ENCODE measurements around the gene ACBD4. TPM values are rescaled to one million over a fixed set of nuclear protein-coding genes. Genes with fewer than 3 reads are reported as not detected.

The ACBD4 gene
- total RNA-seq, 1 experiment from 2014 or later = 21.2 TPM

DNA sequence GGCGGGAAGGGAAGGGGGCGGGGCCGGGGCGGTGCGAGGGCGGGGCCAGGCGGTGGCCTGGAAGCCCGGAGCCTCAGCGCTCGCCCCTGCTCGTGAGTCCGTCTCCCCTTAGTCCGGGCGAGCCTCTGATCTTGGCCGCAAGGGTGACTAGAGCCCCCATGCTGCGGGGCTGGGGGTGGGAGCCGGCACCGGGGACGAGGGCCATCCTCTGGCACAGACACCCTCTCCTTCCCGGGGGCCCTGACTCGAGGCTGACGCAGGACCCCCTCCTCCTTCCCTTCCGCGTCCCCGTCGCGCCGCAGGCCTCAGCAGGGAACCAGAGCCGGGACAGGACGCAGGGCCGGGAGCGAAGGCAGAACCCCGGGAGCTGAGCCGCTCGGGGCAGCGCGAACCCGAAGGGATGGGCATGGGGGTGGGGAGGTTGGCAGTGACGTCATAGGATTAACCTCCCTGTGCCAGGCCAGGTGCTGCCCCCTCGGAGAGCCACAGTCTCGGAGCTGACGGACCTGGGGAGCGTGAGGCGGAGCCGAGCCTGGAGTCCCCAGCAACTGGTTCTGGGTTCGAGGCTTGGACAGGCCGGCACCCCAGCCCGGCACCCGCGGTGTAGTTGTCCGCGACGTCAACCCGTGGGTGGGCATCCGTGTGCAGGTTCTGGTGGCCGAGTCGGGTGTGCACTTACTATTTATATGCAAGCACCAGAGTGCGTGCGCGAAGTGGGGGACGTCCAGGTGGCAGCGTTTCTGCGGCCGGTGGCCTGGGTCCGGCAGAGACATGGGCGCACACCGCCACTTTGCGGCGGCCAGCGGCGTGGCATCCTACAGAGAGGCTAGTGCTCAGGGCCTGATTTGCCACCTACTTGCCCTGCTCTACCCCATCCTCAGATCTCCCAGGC is 2.7 kb upstream of the ACBD4 start:
- peak; percentile 89 to 91 for DNase-seq
- TSS peak; percentile 15 for BruUV-seq (replicated peaks)
- peaks cover 38% of the 10 kb centered on the region for H3K36me3 Mint-ChIP-seq (ENCODE audit: insufficient read depth, unreplicated experiment)

DNA sequence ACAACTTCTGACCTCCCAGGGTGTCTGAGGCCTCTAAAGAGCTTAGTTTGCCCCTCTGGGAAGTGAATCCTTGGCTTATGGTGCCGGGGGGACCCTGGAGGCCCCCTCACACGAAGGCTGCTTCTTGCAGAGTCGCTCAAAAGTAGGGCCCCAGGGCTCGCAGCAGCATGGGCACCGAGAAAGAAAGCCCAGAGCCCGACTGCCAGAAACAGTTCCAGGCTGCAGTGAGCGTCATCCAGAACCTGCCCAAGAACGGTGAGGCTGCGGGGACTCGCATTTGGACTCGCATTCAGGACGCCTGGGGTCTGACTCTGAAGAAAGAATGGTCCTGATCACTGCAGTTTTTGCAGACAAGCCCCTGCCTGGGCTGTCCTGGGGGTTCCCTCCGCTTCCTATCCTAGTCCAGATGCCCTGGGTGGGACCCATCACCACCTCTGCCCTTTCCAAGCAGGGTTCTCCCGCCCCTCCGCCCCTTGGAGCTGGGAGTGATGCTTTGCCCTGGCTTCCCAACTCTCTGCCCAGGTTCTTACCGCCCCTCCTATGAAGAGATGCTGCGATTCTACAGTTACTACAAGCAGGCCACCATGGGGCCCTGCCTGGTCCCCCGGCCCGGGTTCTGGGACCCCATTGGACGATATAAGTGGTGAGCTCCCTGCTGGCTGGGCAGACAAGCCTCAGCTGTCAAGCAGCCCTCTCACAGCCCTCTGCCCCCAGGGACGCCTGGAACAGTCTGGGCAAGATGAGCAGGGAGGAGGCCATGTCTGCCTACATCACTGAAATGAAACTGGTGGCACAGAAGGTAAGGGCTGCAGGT is 698 bp downstream of the ACBD4 start:
- no peaks in the 10 kb centered on the region for H3K27me3 Mint-ChIP-seq (ENCODE audit: insufficient read depth, unreplicated experiment)
- CTCF ChIA-PET = interaction anchor here (0.6 to 3.2 kb wide), 71 partner anchors 8 to 373 kb away, joined by 3 to 230 read pairs (median 5); partner anchors contain the start of genes C1QL1, HEXIM1, HEXIM2 and MAP3K14
- H3K4me1 ChIP-seq = peaks cover 11% of the 10 kb centered on the region; the same call in 1 of the 2 replicates

More for the DNA sequence above, 2.7 kb upstream of the ACBD4 start:
- Mint-ChIP-seq H3K4me3 (ENCODE audit: unreplicated experiment) (peak overlapping the region; percentile 83), H3K4me1 (ENCODE audit: low read depth, unreplicated experiment) (peaks cover 27% of the 10 kb centered on the region), H3K9me3 (ENCODE audit: unreplicated experiment) (no peaks in the 10 kb centered on the region), H3K27ac (ENCODE audit: unreplicated experiment) (peak overlapping the region; percentile 75), H3K27me3 (ENCODE audit: insufficient read depth, unreplicated experiment) (no peaks in the 10 kb centered on the region)
- Histone ChIP-seq H3K9me3 (no peaks in the 10 kb centered on the region), H3K27me3 (replicated peaks; ENCODE audit: control insufficient read depth, insufficient read depth, low read length) (no peaks in the 10 kb centered on the region), H3K4me3 (ENCODE audit: low read depth, low read length) (peak overlapping the region; percentile 85), H3K4me1 (peaks cover 43% of the 10 kb centered on the region), H3K36me3 (ENCODE audit: control insufficient read depth, insufficient read depth, low read length) (peaks cover 1% of the 10 kb centered on the region; the same call in 1 of the 2 replicates)
- intact Hi-C loops (cut with micrococcal nuclease; ENCODE audit: unreplicated experiment) = loop anchor here (1.0 to 10.0 kb wide), 4 partner anchors 24 to 358 kb away; no protein-coding TSS in a partner anchor
- CTCF ChIA-PET = interaction anchor here (0.6 to 1.0 kb wide), 9 partner anchors 15 to 1125 kb away, joined by 3 to 8 read pairs (median 5); no protein-coding TSS in a partner anchor
- TF ChIP-seq, protein P1, sequence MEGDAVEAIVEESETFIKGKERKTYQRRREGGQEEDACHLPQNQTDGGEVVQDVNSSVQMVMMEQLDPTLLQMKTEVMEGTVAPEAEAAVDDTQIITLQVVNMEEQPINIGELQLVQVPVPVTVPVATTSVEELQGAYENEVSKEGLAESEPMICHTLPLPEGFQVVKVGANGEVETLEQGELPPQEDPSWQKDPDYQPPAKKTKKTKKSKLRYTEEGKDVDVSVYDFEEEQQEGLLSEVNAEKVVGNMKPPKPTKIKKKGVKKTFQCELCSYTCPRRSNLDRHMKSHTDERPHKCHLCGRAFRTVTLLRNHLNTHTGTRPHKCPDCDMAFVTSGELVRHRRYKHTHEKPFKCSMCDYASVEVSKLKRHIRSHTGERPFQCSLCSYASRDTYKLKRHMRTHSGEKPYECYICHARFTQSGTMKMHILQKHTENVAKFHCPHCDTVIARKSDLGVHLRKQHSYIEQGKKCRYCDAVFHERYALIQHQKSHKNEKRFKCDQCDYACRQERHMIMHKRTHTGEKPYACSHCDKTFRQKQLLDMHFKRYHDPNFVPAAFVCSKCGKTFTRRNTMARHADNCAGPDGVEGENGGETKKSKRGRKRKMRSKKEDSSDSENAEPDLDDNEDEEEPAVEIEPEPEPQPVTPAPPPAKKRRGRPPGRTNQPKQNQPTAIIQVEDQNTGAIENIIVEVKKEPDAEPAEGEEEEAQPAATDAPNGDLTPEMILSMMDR (IDR thresholded peaks at IDR 0.05; ENCODE audit: insufficient read depth in 1 of 2, low read depth in 1 of 2, low read length in 1 of 2, severe bottlenecking in 1 of 2, unreplicated experiment in 1 of 2) = peak; percentile 90 to 95
- POLR2A ChIA-PET = no interaction called here

More for the DNA sequence above, 698 bp downstream of the ACBD4 start:
- BruUV-seq (replicated peaks) = TSS peak; percentile 46
- H3K4me1 Mint-ChIP-seq (ENCODE audit: low read depth, unreplicated experiment) = peaks cover 3% of the 10 kb centered on the region
- TF ChIP-seq, protein P1 (IDR thresholded peaks at IDR 0.05; ENCODE audit: insufficient read depth in 1 of 2, low read depth in 1 of 2, low read length in 1 of 2, severe bottlenecking in 1 of 2, unreplicated experiment in 1 of 2) = no peak
- Histone ChIP-seq H3K4me3 (ENCODE audit: low read depth, low read length) (peak overlapping the region; percentile 56), H3K36me3 (ENCODE audit: control insufficient read depth, insufficient read depth, low read length) (peaks cover 1% of the 10 kb centered on the region; the same call in 1 of the 2 replicates), H3K9me3 (no peaks in the 10 kb centered on the region), H3K27me3 (replicated peaks; ENCODE audit: control insufficient read depth, insufficient read depth, low read length) (no peaks in the 10 kb centered on the region)
- intact Hi-C loops (cut with micrococcal nuclease; ENCODE audit: unreplicated experiment) = loop anchor here (1.0 to 10.0 kb wide), 5 partner anchors 12 to 361 kb away; partner anchors contain the start of genes HEXIM1 and HEXIM2
- peaks cover 33% of the 10 kb centered on the region for H3K36me3 Mint-ChIP-seq (ENCODE audit: insufficient read depth, unreplicated experiment)
- H3K27ac Mint-ChIP-seq (ENCODE audit: unreplicated experiment) = peak overlapping the region; percentile 56
- POLR2A ChIA-PET = interaction anchor here (0.6 to 2.9 kb wide), 8 partner anchors 10 to 181 kb away, joined by 3 to 52 read pairs (median 6); partner anchors contain the start of genes HEXIM1, HEXIM2 and MAP3K14
- peak overlapping the region; percentile 81 for H3K4me3 Mint-ChIP-seq (ENCODE audit: unreplicated experiment)
- no peaks in the 10 kb centered on the region for H3K9me3 Mint-ChIP-seq (ENCODE audit: unreplicated experiment)
- no peak for DNase-seq

Data from Caco-2 (cell line).